Esophagus muscularis mucosa (tissue), 4 donors: ENCODE results near the gene TCF7L2.

Experiments used
- EP300 ChIP-seq: sonication (generic); formaldehyde crosslinking; IDR thresholded peaks from one replicate; pipeline ENCODE4 v1.6.1; 2017; ENCODE audit warnings: antibody characterized with exemption
- POLR2A ChIP-seq: fragments of 450-650 bp; IDR thresholded peaks from one replicate; pipeline ENCODE4 v1.6.1; 2017; ENCODE audit warnings: antibody characterized with exemption, moderate library complexity, mild to moderate bottlenecking, low read depth
- TF ChIP-seq, protein P1 (sequence below), 3 experiments: fragments of 200-600 bp in 2 of 3; fragments of 450-650 bp in 1 of 3; sonication (generic) in 2 of 3; IDR thresholded peaks; one replicate each; pipeline ENCODE4 v1.5.1; 2017 to 2019; ENCODE audit warnings: antibody characterized with exemption in 3 of 3, mild to moderate bottlenecking in 2 of 3, moderate library complexity in 1 of 3

GRCh38 chr10:113111900-113112853 lies 162.1 kb downstream of the TCF7L2 start:
- TF ChIP-seq EP300 (no peak), POLR2A (no peak)
- TF ChIP-seq, protein P1, sequence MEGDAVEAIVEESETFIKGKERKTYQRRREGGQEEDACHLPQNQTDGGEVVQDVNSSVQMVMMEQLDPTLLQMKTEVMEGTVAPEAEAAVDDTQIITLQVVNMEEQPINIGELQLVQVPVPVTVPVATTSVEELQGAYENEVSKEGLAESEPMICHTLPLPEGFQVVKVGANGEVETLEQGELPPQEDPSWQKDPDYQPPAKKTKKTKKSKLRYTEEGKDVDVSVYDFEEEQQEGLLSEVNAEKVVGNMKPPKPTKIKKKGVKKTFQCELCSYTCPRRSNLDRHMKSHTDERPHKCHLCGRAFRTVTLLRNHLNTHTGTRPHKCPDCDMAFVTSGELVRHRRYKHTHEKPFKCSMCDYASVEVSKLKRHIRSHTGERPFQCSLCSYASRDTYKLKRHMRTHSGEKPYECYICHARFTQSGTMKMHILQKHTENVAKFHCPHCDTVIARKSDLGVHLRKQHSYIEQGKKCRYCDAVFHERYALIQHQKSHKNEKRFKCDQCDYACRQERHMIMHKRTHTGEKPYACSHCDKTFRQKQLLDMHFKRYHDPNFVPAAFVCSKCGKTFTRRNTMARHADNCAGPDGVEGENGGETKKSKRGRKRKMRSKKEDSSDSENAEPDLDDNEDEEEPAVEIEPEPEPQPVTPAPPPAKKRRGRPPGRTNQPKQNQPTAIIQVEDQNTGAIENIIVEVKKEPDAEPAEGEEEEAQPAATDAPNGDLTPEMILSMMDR (IDR thresholded peaks at IDR 0.05), result no peak
